ENCODE data around the gene ALDH3B1.

Gene ALDH3B1

DNA sequence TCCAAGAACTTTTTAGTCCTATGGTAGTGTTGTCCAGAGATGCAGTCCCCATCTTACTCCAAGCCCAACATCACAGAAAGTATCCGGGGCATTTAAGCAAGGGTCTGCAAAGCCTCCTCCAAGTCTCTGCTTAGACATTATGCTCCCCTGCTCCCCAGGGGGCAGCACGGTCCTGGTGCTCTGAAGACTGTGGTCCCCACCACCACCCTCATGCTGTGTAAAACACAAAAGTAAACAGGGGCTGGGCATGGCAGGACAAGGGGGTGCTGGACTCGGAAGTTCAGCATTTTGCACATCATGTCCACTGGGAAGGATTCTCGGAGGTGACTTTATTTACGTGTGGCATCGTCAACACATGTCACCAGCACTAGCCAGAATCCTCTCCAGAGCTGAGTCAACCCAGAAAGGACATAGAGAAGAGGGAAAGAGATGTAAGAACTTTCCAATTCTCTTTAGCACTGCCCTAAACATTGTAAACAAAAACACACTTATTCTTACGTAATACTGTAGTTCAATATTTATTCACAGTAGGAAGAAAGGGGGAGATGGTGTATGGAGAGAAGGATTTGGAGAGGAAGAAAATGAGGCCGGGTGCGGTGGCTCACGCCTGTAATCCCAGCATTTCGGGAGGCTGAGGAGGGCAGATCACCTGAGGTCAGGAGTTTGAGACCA is 66.4 kb downstream of the ALDH3B1 start:
- no peak for DNase-seq

DNA sequence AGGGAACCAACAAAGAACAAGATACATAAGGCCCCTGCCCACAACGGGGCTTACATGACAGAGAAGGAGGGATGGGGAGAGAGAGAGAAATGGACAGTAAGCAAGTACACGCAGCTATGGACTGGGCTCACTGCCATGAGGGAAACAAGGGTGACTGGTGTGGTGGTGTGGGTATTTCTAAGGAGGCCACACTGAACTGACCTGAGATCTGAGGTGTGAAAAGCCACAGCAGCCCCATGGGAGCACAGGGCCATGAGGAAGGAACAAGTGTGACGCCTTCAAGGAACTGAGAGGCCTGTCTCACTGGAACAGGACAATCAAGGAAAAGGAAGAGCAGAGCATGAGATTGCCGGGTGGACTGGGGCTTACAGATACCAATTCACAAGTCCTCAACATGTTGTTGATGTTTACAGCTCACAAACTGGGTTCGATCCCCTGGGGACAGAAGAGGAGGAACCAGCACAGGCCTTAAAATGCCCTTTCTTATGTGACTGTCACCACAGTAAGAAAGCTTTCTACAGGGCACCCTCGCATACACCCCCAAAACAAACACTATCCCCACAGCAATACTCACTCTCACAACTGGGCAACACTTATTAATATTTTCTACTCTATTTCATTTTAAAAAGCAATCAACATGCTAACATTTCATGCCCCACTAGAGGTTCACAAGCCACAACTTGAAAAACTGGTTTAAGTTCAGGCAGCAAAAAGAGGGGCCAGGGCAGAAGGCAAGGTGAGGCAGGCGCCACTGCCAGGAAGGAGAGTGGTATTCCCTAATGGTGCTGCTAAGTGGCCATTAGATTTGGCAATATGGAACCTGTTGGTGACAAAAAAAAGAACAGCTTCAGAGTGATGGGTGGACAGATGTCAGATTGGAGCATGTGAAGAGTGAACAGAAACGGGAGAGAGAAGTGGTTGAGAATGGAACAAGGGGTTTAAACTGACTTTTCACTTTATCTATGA is 67.8 kb downstream of the ALDH3B1 start:
- DNase-seq = no peak

Data from NCI-H345 (cell line).